Ovary (tissue), 9 donors: Measurements from ENCODE around the gene IGSF9. TPM values are rescaled to one million over a fixed set of nuclear protein-coding genes. Genes with fewer than 3 reads are reported as not detected.
A peak's percentile ranks its signal among the peaks of the same experiment; 100 is the strongest.

Experiments
- DNase-seq, 5 donors: peaks; one replicate each; pipeline ENCODE4 v3.0.0-alpha.2; 2019 to 2020
- H3K27ac ChIP-seq, 2 donors: fragments of 200-600 bp; one replicate each; pipeline versions ENCODE4 v1.5.1 to v1.8.0; 2019 to 2022
- H3K27me3 ChIP-seq: fragments of 200-600 bp; one replicate; pipeline ENCODE4 v1.8.0; 2022
- H3K36me3 ChIP-seq: fragments of 200-600 bp; sonication (generic); one replicate; pipeline ENCODE4 v1.5.1; 2019
- H3K4me1 ChIP-seq: one replicate; pipeline ENCODE4 v1.8.1; 2013; ENCODE audit warnings: mild to moderate bottlenecking, moderate library complexity; ENCODE audit not compliant: insufficient read depth
- H3K4me3 ChIP-seq: fragments of 200-600 bp; sonication (generic); one replicate; pipeline ENCODE4 v1.5.1; 2017
- H3K9me3 ChIP-seq, 2 donors: fragments of 200-600 bp in 1 of 2; sonication (generic) in 1 of 2; one replicate each; pipeline versions ENCODE4 v1.5.1 to v1.8.1; 2013 to 2019; ENCODE audit warnings: mild to moderate bottlenecking in 1 of 2, moderate library complexity in 1 of 2
- EP300 ChIP-seq: sonication (generic); formaldehyde crosslinking; IDR thresholded peaks from one replicate; pipeline ENCODE4 v1.6.1; 2017; ENCODE audit warnings: antibody characterized with exemption
- POLR2A ChIP-seq: fragments of 450-650 bp; IDR thresholded peaks from one replicate; pipeline ENCODE4 v1.6.1; 2017; ENCODE audit warnings: antibody characterized with exemption, mild to moderate bottlenecking, moderate library complexity
- WGBS, 3 donors: extraction: QIAGEN DNeasy Blood & Tissue Kit in 1 of 3; methylation state at CpG; one replicate each; pipeline versions ENCODE4 v1.1.5 to v1.1.7; 2013 to 2017; 5-methylcytosine and 5-hydroxymethylcytosine counted together
- intact Hi-C, 4 donors: fragments of 100-400 bp; cut with DNase I; formaldehyde crosslinking; loops; one replicate each; pipeline versions ENCODE4 v1.11.0 to v1.15.1; 2022 to 2023
- polyA plus RNA-seq, 2 donors: library from polyadenylated mRNA; stranded (reverse); fragments of 200-250 nt in 1 of 2; fragments of 350-450 nt in 1 of 2; fragmentation: Illumina TruSeq in 1 of 2; extraction: RNeasy Lipid Tissue Mini Kit (QIAGEN cat#74804) in 1 of 2; gene quantifications; one replicate each; pipeline ENCODE4 v1.2.3, GENCODE V29; 2013 to 2014
- total RNA-seq, 7 donors: library from RNA; depleted of rRNA in 2 of 7; stranded (reverse); fragments of >200 nt in 2 of 7; fragmentation: NEBNext Ultra II Directional in 3 of 7; extraction: Animal tissue kit (Norgen Biotek cat#: 25700) in 3 of 7; gene quantifications; one replicate each; pipeline versions ENCODE4 v1.1.0 to v1.2.4, GENCODE V29; 2016 to 2023
- TF ChIP-seq, protein P1 (sequence below), 3 donors: fragments of 450-650 bp in 2 of 3; fragments of 200-600 bp in 1 of 3; IDR thresholded peaks; one replicate each; pipeline versions ENCODE4 v1.5.1 to v1.8.0; 2016 to 2022; ENCODE audit warnings: antibody characterized with exemption in 3 of 3, mild to moderate bottlenecking in 1 of 3
- donor health status: DM: no; HTN: no; CAD: no; lungs with moderate emphysema.
- donor health status: DM: no; HTN: no; CAD: no.
- donor health status: Bipolar disorder and iron deficiency.
- donor health status: DM: yes; HTN: yes; CAD: no.
- donor health status: DM: no; HTN: no; CAD: no.
- donor health status: DM: yes; HTN: yes; CAD: no.

Gene IGSF9
- total and polyA plus RNA-seq, 9 donors = 0.10 to 14.0 (median 1.3) TPM

- H3K27ac ChIP-seq = no peak overlapping the region
- TF ChIP-seq, protein P1, sequence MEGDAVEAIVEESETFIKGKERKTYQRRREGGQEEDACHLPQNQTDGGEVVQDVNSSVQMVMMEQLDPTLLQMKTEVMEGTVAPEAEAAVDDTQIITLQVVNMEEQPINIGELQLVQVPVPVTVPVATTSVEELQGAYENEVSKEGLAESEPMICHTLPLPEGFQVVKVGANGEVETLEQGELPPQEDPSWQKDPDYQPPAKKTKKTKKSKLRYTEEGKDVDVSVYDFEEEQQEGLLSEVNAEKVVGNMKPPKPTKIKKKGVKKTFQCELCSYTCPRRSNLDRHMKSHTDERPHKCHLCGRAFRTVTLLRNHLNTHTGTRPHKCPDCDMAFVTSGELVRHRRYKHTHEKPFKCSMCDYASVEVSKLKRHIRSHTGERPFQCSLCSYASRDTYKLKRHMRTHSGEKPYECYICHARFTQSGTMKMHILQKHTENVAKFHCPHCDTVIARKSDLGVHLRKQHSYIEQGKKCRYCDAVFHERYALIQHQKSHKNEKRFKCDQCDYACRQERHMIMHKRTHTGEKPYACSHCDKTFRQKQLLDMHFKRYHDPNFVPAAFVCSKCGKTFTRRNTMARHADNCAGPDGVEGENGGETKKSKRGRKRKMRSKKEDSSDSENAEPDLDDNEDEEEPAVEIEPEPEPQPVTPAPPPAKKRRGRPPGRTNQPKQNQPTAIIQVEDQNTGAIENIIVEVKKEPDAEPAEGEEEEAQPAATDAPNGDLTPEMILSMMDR (IDR thresholded peaks at IDR 0.05) = no peak
- no peaks in the 10 kb centered on the region for H3K36me3 ChIP-seq
- intact Hi-C loops = loop anchor here (5.0 kb wide), 2 partner anchors 96 to 111 kb away; partner anchors contain the start of gene DUSP23 (in 2 of the 4)
- no peak for DNase-seq
- H3K4me1 ChIP-seq = no peaks in the 10 kb centered on the region
- H3K9me3 ChIP-seq = no peaks in the 10 kb centered on the region
- no peak overlapping the region for H3K4me3 ChIP-seq
- WGBS, 3 donors = 87 to 88% (median 87%) methylated on average over 5 of the region's 5 CpGs
- no peaks in the 10 kb centered on the region for H3K27me3 ChIP-seq
Measured at GRCh38 chr1:159892944-159893343, 52.5 kb downstream of the IGSF9 start.

DNA sequence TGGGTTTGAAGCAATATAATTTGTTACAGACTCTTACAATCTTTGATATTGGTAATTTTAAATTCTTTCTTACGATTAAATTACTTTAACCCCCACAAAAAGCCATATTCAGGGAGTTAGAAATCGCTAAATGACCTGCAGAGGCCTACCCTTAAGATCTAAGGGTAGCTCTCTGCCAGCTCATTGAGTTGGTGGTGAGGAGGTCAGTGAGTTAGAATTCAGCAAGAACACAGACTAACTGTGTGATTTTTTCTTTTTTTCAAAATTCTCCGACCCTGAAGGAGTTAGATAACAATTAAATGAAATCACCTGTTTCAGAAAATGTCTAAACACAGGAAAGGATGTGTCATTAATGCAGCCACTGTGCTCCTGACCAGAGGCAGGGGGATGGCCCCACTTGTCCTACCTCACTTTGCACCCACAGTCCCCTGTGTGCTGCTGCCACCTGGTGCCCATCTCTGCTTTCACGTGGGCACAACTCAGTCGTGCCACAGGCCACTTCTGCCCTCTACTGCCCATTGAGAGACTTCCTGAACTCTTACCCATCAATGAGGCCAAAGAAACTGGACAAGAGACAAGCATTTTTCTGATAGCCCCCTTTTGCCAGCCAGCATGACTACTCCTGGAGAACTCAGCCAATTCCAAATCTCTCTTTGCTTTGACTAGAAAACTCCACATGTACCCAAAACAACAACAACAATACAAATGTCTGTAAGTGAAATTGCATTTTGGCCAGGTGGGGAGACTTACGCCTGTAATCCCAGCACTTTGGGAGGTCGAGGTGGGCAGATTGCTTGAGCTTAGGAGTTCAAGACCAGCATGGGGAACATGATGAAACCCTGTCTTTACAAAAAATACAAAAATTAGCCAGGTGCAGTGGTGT lies 53.9 kb downstream of the IGSF9 start:
- TF ChIP-seq POLR2A (no peak), EP300 (no peak)
- TF ChIP-seq, protein P1 (IDR thresholded peaks at IDR 0.05) = peak; percentile 89 to 96 (median 95)
- Histone ChIP-seq H3K27me3 (no peaks in the 10 kb centered on the region), H3K4me3 (no peak overlapping the region), H3K36me3 (no peaks in the 10 kb centered on the region), H3K9me3 (no peaks in the 10 kb centered on the region), H3K27ac (no peak overlapping the region), H3K4me1 (no peaks in the 10 kb centered on the region)
- 33 to 46% (median 41%) methylated on average over 7 of the region's 7 CpGs for WGBS, 3 donors
- intact Hi-C loops = loop anchor here (2.0 to 5.0 kb wide), 3 partner anchors 93 to 109 kb away; partner anchors contain the start of gene DUSP23 (in 2 of the 4)
- peak; percentile 80 to 87 (median 86) for DNase-seq

DNA sequence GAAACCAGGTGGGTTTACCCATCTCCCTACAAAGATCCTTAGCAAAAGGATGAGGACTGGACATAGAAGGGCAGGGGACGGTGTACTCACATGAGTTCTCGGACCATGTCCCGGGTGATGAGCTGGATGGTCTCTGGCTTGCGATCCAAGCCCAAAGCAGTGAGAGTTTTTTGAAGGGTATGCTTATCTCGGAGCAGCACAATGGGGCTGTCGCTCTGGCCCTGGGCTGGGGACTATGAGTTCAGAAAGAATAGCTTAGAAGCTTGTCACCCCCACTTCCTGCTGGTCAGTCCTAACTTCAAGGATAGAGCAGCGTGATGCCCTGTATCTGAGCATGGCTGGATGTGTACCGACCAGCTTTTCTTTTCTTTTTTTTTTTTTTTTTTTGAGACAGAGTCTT lies 55.0 kb downstream of the IGSF9 start:
- DNase-seq = no peak
- H3K4me1 ChIP-seq = no peaks in the 10 kb centered on the region
- intact Hi-C loops = loop anchor here (2.0 to 5.0 kb wide), 3 partner anchors 92 to 108 kb away; partner anchors contain the start of gene DUSP23 (in 2 of the 4)
- WGBS, 3 donors = 75 to 84% (median 82%) methylated on average over 8 of the region's 8 CpGs
- no peaks in the 10 kb centered on the region for H3K27me3 ChIP-seq
- no peaks in the 10 kb centered on the region for H3K9me3 ChIP-seq
- H3K27ac ChIP-seq = no peak overlapping the region
- H3K4me3 ChIP-seq = no peak overlapping the region
- TF ChIP-seq EP300 (no peak), POLR2A (no peak)
- TF ChIP-seq, protein P1 (IDR thresholded peaks at IDR 0.05) = no peak
- no peaks in the 10 kb centered on the region for H3K36me3 ChIP-seq

GRCh38 chr1:159889821-159890252 lies 55.6 kb downstream of the IGSF9 start:
- Histone ChIP-seq H3K9me3 (no peaks in the 10 kb centered on the region), H3K27me3 (no peaks in the 10 kb centered on the region), H3K27ac (no peak overlapping the region), H3K4me3 (no peak overlapping the region), H3K4me1 (no peaks in the 10 kb centered on the region), H3K36me3 (no peaks in the 10 kb centered on the region)
- intact Hi-C loops = loop anchor here (2.0 to 5.0 kb wide), 4 partner anchors 88 to 108 kb away; partner anchors contain the start of genes DUSP23 (in 2 of the 4) and FCRL6 (in 1 of the 4)
- 28 to 45% (median 32%) methylated on average over 2 of the region's 2 CpGs for WGBS, 3 donors
- TF ChIP-seq POLR2A (no peak), EP300 (no peak)
- TF ChIP-seq, protein P1 (IDR thresholded peaks at IDR 0.05) = no peak
- DNase-seq = no peak
